ENCODE measurements around the gene CREBBP. TPM values are rescaled to one million over a fixed set of nuclear protein-coding genes. Genes with fewer than 3 reads are reported as not detected.

Gene CREBBP
- polyA plus RNA-seq, 1 donor (not counting 4 experiments of a cell fraction or from before 2014, with no cell fraction given), result 5.0 TPM

GRCh38 chr16:3744018-3744417 is 136.5 kb downstream of the CREBBP start:
- H2AFZ ChIP-seq (ENCODE audit: control insufficient read depth, low read length), result no peak overlapping the region
- no peak overlapping the region for H3K27ac ChIP-seq (ENCODE audit: control insufficient read depth, insufficient read depth, low read length)
- H3K9ac ChIP-seq (ENCODE audit: control insufficient read depth, extremely low read depth, insufficient read depth, low read length), result no peak overlapping the region
- H4K20me1 ChIP-seq (ENCODE audit: control insufficient read depth, extremely low read depth, insufficient read depth, low read length), result no peaks in the 10 kb centered on the region
- no peak for FAIRE-seq
- dilution Hi-C loops (cut with MboI; ENCODE audit: extremely low pct_ligation_motif_present, low sequenced_read_pairs), result no loop called here
- H3K9me1 ChIP-seq (ENCODE audit: control insufficient read depth, extremely low read depth, insufficient read depth, low read length), result no peaks in the 10 kb centered on the region
- no peaks in the 10 kb centered on the region for H3K27me3 ChIP-seq (ENCODE audit: control insufficient read depth, extremely low read depth, insufficient read depth, low read length)
- TF ChIP-seq CTCF (optimal IDR thresholded peaks at IDR 0.05 in 1 of 3, IDR thresholded peaks at IDR 0.05 in 1 of 3, conservative IDR thresholded peaks at IDR 0.05 in 1 of 3; ENCODE audit: extremely low read depth in 1 of 3, insufficient read depth in 2 of 3, low read length in 3 of 3) (no peak), EZH2 (IDR thresholded peaks at IDR 0.05; ENCODE audit: low read length) (no peak)
- no peak for DNase-seq (ENCODE audit: low read depth, low spot score)
- H3K79me2 ChIP-seq (ENCODE audit: control insufficient read depth, insufficient read depth, low read length), result no peaks in the 10 kb centered on the region
- peaks cover 36 to 43% of the 10 kb centered on the region in 2 experiments for H3K36me3 ChIP-seq (ENCODE audit: control insufficient read depth in 2 of 2, extremely low read depth in 1 of 2, insufficient read depth in 2 of 2, low read length in 2 of 2)
- no peaks in the 10 kb centered on the region for H3K9me3 ChIP-seq (ENCODE audit: control insufficient read depth, low read depth, low read length)
- H3K4me2 ChIP-seq (ENCODE audit: control insufficient read depth, extremely low read depth, insufficient read depth, low read depth, low read length), result no peak overlapping the region
- no peaks in the 10 kb centered on the region for H3K4me1 ChIP-seq (ENCODE audit: control insufficient read depth, extremely low read depth, insufficient read depth, low read length)
- no peak overlapping the region for H3K4me3 ChIP-seq (ENCODE audit: control insufficient read depth in 2 of 3, extremely low read depth in 1 of 3, insufficient read depth in 2 of 3, low read depth in 1 of 3, low read length in 3 of 3)

- Histone ChIP-seq H3K4me3 (ENCODE audit: control insufficient read depth in 2 of 3, extremely low read depth in 1 of 3, insufficient read depth in 2 of 3, low read depth in 1 of 3, low read length in 3 of 3) (no peak overlapping the region), H3K27me3 (ENCODE audit: control insufficient read depth, extremely low read depth, insufficient read depth, low read length) (no peaks in the 10 kb centered on the region), H3K4me2 (ENCODE audit: control insufficient read depth, extremely low read depth, insufficient read depth, low read depth, low read length) (no peak overlapping the region), H2AFZ (ENCODE audit: control insufficient read depth, low read length) (no peak overlapping the region), H3K9me3 (ENCODE audit: control insufficient read depth, low read depth, low read length) (no peaks in the 10 kb centered on the region), H3K36me3 (ENCODE audit: control insufficient read depth in 2 of 2, extremely low read depth in 1 of 2, insufficient read depth in 2 of 2, low read length in 2 of 2) (peaks cover 42 to 54% of the 10 kb centered on the region in 2 experiments), H3K9me1 (ENCODE audit: control insufficient read depth, extremely low read depth, insufficient read depth, low read length) (no peaks in the 10 kb centered on the region), H3K79me2 (ENCODE audit: control insufficient read depth, insufficient read depth, low read length) (no peaks in the 10 kb centered on the region), H3K27ac (ENCODE audit: control insufficient read depth, insufficient read depth, low read length) (no peak overlapping the region), H4K20me1 (ENCODE audit: control insufficient read depth, extremely low read depth, insufficient read depth, low read length) (no peaks in the 10 kb centered on the region), H3K4me1 (ENCODE audit: control insufficient read depth, extremely low read depth, insufficient read depth, low read length) (no peaks in the 10 kb centered on the region), H3K9ac (ENCODE audit: control insufficient read depth, extremely low read depth, insufficient read depth, low read length) (no peak overlapping the region)
- DNase-seq (ENCODE audit: low read depth, low spot score) (no peak), FAIRE-seq (no peak)
- TF ChIP-seq CTCF (optimal IDR thresholded peaks at IDR 0.05 in 1 of 3, IDR thresholded peaks at IDR 0.05 in 1 of 3, conservative IDR thresholded peaks at IDR 0.05 in 1 of 3; ENCODE audit: extremely low read depth in 1 of 3, insufficient read depth in 2 of 3, low read length in 3 of 3) (no peak), EZH2 (IDR thresholded peaks at IDR 0.05; ENCODE audit: low read length) (no peak)
- dilution Hi-C loops (cut with MboI; ENCODE audit: extremely low pct_ligation_motif_present, low sequenced_read_pairs), result no loop called here
These were observed 139.6 kb downstream of the CREBBP start for GRCh38 chr16:3740934-3741333.
